ENCODE measurements around the gene SZT2.
"Not testable (repeated sequence)": the region's sequence is repeated elsewhere in the genome, so short reads cannot be mapped to it uniquely, and the experiment has no call there.

SZT2 gene

GRCh38 chr1:43501806-43502205 is 112.1 kb downstream of the SZT2 start:
- DNase-seq = not testable (repeated sequence)

- no peak for DNase-seq
Observed at GRCh38 chr1:43503534-43503933, 113.8 kb downstream of the SZT2 start.
